Hair follicular keratinocyte (primary cell): Measurements from ENCODE around the gene OR6C75. TPM values are rescaled to one million over a fixed set of nuclear protein-coding genes. Genes with fewer than 3 reads are reported as not detected.

Experiments used
- total RNA-seq: library from RNA; depleted of rRNA; stranded (reverse); fragments of >200 nt; gene quantifications from 2 replicates; pipeline ENCODE4 v1.2.3, GENCODE V29; 2015

Gene OR6C75
- total RNA-seq = not detected in 2 replicates

DNA sequence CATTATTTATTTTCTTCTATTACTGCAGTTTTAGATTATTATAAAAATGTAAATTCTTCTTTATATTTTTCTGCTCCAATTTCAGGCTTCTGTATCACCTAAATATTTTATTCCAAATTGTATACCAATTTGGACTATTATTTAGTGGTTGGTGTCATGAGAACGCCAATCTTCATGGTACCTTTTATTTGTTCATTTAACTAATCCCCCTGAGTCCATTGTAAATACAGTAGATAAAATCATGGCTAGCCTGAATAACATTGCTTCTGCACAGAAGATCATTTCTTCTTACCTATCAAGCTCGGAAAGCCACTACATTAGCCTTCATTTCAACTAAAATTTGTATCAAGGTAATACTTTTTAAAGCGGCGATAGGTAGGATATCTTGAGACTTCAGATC is at the start of gene OR6C75:
OR6C75 (plus strand) TSS at position 301 of the 400 bp plus-strand sequence. CDS start 2,136 bp downstream, outside the sequence.

DNA sequence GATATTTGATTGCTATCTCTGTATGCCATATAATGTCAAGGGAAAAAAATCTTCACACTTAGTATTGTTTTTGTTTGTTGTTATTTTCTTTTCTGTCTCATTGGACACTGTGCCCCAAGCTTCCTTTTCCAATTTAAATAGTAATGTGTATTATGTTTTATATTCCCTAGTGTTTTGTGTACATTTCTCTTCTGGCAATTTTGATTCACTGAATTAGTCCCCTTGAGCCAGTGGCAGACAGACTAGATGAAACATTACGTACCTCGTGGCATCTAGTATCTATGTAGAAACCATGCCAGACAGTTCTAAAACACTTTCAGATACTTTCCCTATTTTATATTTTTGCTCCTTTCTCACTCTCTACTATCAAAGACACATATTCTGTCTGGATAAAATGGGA is 48.7 kb upstream of the OR6C75 start, which contains the start of gene OR6C1:
OR6C1 (plus strand) TSS at position 301 of the 400 bp plus-strand sequence. CDS start 6,257 bp downstream, outside the sequence.

DNA sequence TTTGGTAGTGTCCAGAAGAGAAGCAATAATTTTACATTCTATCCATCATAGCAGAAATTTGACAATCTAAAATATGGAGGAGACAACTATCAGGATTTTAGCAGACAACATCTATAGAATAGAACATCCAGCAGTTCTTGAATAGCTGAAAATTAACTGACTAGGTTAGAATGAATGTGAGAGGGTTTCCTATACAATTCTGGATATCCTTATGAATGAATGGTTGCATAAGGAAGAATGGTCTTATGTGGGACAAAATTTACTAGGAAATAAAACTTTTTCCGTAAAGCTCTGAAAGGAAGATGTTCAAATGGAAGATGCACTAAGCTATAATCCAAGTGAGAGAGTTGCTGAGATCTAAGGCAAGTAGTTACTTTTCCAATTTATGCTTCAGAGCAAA is 32.3 kb upstream of the OR6C75 start, which contains the start of gene OR6C3:
OR6C3 (plus strand) TSS at position 301 of the 400 bp plus-strand sequence. CDS start 955 bp downstream, outside the sequence.

DNA sequence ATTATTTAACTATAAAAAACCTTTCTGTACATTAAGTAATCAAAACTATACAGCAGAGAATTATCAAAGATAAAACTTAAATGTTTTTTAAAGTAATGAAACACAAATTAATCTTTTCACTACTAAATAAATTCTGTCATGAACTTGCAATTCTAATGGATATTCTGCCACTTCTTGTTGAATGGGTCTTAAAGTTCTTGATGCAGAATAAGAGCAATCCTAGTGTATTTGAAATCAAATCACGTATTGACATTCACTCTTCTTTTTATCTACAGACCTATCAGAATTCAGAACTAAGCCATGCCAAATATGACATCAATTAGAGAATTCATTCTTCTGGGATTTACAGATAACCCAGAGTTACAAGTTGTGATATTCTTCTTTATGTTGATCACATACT is 37.5 kb downstream of the OR6C75 start, which contains the start of gene OR6C65:
OR6C65 (plus strand) TSS at position 301 of the 400 bp plus-strand sequence; CDS start at position 301, 0 bp downstream.

Other genes with a start within 250 kb of the OR6C75 start
- not detected in 2 replicates for gene OR9K2, start 236.6 kb upstream of the OR6C75 start, total RNA-seq
- gene OR10A7, start 141.9 kb upstream of the OR6C75 start, total RNA-seq = not detected in 2 replicates
- gene OR6C74, start 118.4 kb upstream of the OR6C75 start, total RNA-seq = not detected in 2 replicates
- gene OR6C6, start 66.4 kb upstream of the OR6C75 start, total RNA-seq = not detected in 2 replicates
- gene OR6C1, start 48.6 kb upstream of the OR6C75 start, total RNA-seq = not detected in 2 replicates
- gene OR6C3, start 32.2 kb upstream of the OR6C75 start, total RNA-seq = not detected in 2 replicates
- gene OR6C65, start 37.6 kb downstream of the OR6C75 start, total RNA-seq = not detected in 2 replicates
- gene OR6C76, start 63.3 kb downstream of the OR6C75 start, total RNA-seq = not detected in 2 replicates
- not detected in 2 replicates for gene OR6C2, start 81.1 kb downstream of the OR6C75 start, total RNA-seq
- not detected in 2 replicates for gene OR6C70, start 107.2 kb downstream of the OR6C75 start, total RNA-seq
- gene OR6C68, start 129.4 kb downstream of the OR6C75 start, total RNA-seq = not detected in 2 replicates
- gene OR6C4, start 186.6 kb downstream of the OR6C75 start, total RNA-seq = not detected in 2 replicates
- gene OR2AP1, start 209.5 kb downstream of the OR6C75 start, total RNA-seq = not detected in 2 replicates